GM23248 (cell line): ENCODE measurements around the gene TPRG1L. TPM values are rescaled to one million over a fixed set of nuclear protein-coding genes. Genes with fewer than 3 reads are reported as not detected.

Experiments
- DNase-seq: peaks from one replicate; pipeline ENCODE4 v3.0.0-alpha.2; 2015
- H2AFZ ChIP-seq: fragments of 200-600 bp; sonication (generic); 2 replicates; pipeline ENCODE4 v1.6.1; 2016; ENCODE audit warnings: antibody characterized with exemption
- H3F3A ChIP-seq: fragments of 200-600 bp; sonication (generic); 2 replicates; pipeline ENCODE4 v1.6.1; 2016; ENCODE audit warnings: mild to moderate bottlenecking, antibody characterized with exemption, mixed run types; ENCODE audit not compliant: insufficient read depth
- H3K27ac ChIP-seq: fragments of 200-600 bp; sonication (generic); 2 replicates; pipeline ENCODE4 v1.5.1; 2016; ENCODE audit warnings: mild to moderate bottlenecking
- H3K27me3 ChIP-seq: fragments of 200-600 bp; sonication (generic); replicated peaks from 2 replicates; pipeline ENCODE4 v1.6.1; 2016; ENCODE audit warnings: mild to moderate bottlenecking; ENCODE audit not compliant: insufficient read depth
- H3K36me3 ChIP-seq: fragments of 200-600 bp; sonication (generic); 2 replicates; pipeline ENCODE4 v1.6.1; 2016; ENCODE audit warnings: low read depth, mild to moderate bottlenecking
- H3K4me1 ChIP-seq: fragments of 200-600 bp; sonication (generic); 2 replicates; pipeline ENCODE4 v1.6.1; 2016; ENCODE audit warnings: mild to moderate bottlenecking; ENCODE audit not compliant: insufficient read depth
- H3K4me2 ChIP-seq: fragments of 200-600 bp; sonication (generic); one replicate; pipeline ENCODE4 v1.6.1; 2016; ENCODE audit warnings: mild to moderate bottlenecking; ENCODE audit not compliant: unreplicated experiment
- H3K4me3 ChIP-seq: fragments of 200-600 bp; sonication (generic); 2 replicates; pipeline ENCODE4 v1.5.1; 2016; ENCODE audit warnings: mild to moderate bottlenecking
- H3K79me2 ChIP-seq: fragments of 200-600 bp; sonication (generic); 2 replicates; pipeline ENCODE4 v1.6.1; 2016; ENCODE audit warnings: mild to moderate bottlenecking; ENCODE audit not compliant: insufficient read depth
- H3K9ac ChIP-seq: fragments of 200-600 bp; sonication (generic); 2 replicates; pipeline ENCODE4 v1.6.1; 2016; ENCODE audit warnings: mild to moderate bottlenecking
- H3K9me2 ChIP-seq: fragments of 200-600 bp; sonication (generic); 2 replicates; pipeline ENCODE4 v1.6.1; 2016; ENCODE audit warnings: mixed run types, mild to moderate bottlenecking, moderate library complexity; ENCODE audit not compliant: insufficient read depth
- H3K9me3 ChIP-seq: fragments of 200-600 bp; sonication (generic); one replicate; pipeline ENCODE4 v1.6.1; 2017; ENCODE audit warnings: low read depth
- H4K20me1 ChIP-seq: fragments of 200-600 bp; sonication (generic); 2 replicates; pipeline ENCODE4 v1.6.0; 2016; ENCODE audit not compliant: insufficient read depth
- EZH2 ChIP-seq: fragments of 200-600 bp; sonication (generic); IDR thresholded peaks from 2 replicates; pipeline ENCODE4 v1.6.1; 2018; ENCODE audit warnings: antibody characterized with exemption, mild to moderate bottlenecking; ENCODE audit not compliant: insufficient read depth, poor library complexity, severe bottlenecking
- EZH2phosphoT487 ChIP-seq: fragments of 200-600 bp; sonication (generic); IDR thresholded peaks from 2 replicates; pipeline ENCODE4 v1.6.1; 2018; ENCODE audit warnings: antibody characterized with exemption, moderate library complexity, mild to moderate bottlenecking, low read depth; ENCODE audit not compliant: insufficient read depth
- WGBS, 2 experiments: methylation state at CpG; one replicate each; pipeline ENCODE4 v1.1.6; 2015 to 2017; ENCODE audit warnings: low lambda C conversion rate in 2 of 2, low coverage in 1 of 2; ENCODE audit errors: missing lambda C conversion rate in 2 of 2; 5-methylcytosine and 5-hydroxymethylcytosine counted together
- in situ Hi-C: fragments of 300-500 bp; cut with MboI; formaldehyde crosslinking; loops from 2 replicates; pipeline ENCODE4 v1.15.0; 2020
- polyA plus RNA-seq: library from polyadenylated mRNA; unstranded; fragments of >200 nt; fragmentation: Nextera tagmentation; extraction: Ambion mirVana; gene quantifications from 2 replicates; pipeline ENCODE4 v1.2.1, GENCODE V29; 2016
- total RNA-seq: library from RNA; depleted of rRNA; stranded (reverse); fragments of >200 nt; shearing (Covaris generic); gene quantifications from 2 replicates; pipeline ENCODE4 v1.2.3, GENCODE V29; 2014

Gene TPRG1L
- total and polyA plus RNA-seq, 2 experiments from 2014 or later = 30.7 to 30.9 TPM

DNA sequence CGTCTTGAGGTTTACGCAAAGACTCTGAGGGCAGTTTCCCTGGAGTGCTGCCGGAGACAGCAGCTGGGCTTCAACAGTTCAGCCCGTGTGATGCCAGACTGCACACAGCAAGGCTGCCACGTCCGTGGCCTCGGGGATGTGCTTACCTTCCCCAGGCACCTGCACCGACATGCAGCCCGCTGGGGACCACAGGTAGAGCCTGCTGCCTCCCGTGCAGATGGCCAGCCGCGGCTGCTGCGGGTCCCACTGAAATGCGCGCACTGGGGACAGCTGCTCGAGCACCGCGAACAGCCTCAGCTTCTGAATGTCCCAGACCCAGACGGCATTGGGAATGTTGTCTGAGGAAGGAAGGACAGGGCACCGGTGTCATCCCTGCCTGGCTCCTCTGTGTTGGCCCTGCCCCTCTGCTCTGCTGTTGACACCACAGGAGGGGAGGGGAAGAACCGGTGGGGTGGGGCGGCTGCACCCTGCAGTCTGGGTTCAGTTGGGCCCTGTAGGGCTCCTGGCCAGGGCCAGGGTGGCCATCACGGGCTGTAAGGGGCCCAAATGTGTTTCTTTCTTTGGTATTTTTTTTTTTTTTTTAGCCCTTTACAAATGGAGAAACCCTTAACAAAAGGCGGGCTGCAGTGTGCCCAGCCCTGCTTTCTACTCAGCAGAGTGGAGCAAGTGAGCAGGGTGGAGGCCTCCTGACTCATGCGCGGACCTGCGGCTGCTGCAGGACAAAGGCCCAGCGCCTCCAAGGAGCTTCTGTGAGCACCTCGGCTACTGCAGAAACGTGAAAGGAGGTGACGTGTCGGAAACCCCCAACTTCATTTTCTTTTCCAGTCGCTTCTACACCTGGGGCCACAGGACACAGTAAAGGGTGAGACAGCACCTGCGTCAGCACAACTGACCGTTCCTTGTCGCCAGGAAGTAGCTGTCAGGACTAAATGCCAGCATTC, 6.8 kb downstream of the TPRG1L start:
- Histone ChIP-seq H3K4me3 (no peak overlapping the region), H3K27ac (no peak overlapping the region), H3K27me3 (no peaks in the 10 kb centered on the region), H3K79me2 (no peaks in the 10 kb centered on the region; the same call in 1 of the 2 replicates), H3K9me2 (no peaks in the 10 kb centered on the region), H3K9ac (no peak overlapping the region), H3F3A (no peaks in the 10 kb centered on the region), H4K20me1 (no peaks in the 10 kb centered on the region), H3K36me3 (0 out of 2 replicates have a peak, but pooled peaks cover 4% of the 10 kb centered on the region), H3K9me3 (no peaks in the 10 kb centered on the region), H3K4me2 (no peak overlapping the region), H3K4me1 (no peaks in the 10 kb centered on the region), H2AFZ (no peak overlapping the region)
- DNase-seq = no peak
- TF ChIP-seq EZH2 = no peak
- no peak for TF ChIP-seq EZH2phosphoT487
- in situ Hi-C loops = no loop called here
- WGBS, 2 experiments = 88 to 90% methylated on average over 26 to 36 of the region's 36 CpGs

- Histone ChIP-seq H3K27me3 (no peaks in the 10 kb centered on the region), H3K9ac (no peak overlapping the region), H3K4me3 (no peak overlapping the region), H3K9me3 (no peaks in the 10 kb centered on the region), H3K4me1 (no peaks in the 10 kb centered on the region), H3K79me2 (no peaks in the 10 kb centered on the region), H3F3A (no peaks in the 10 kb centered on the region), H3K36me3 (0 out of 2 replicates have a peak, but pooled peaks cover 2% of the 10 kb centered on the region), H2AFZ (no peak overlapping the region), H3K9me2 (no peaks in the 10 kb centered on the region), H4K20me1 (no peaks in the 10 kb centered on the region), H3K27ac (no peak overlapping the region), H3K4me2 (no peak overlapping the region)
- no peak for DNase-seq
- in situ Hi-C loops = no loop called here
- 93 to 98% methylated on average over 17 of the region's 17 CpGs for WGBS, 2 experiments
- TF ChIP-seq EZH2phosphoT487 (no peak), EZH2 (no peak)
These were observed 7.5 kb downstream of the TPRG1L start for GRCh38 chr1:3632298-3632697.

DNA sequence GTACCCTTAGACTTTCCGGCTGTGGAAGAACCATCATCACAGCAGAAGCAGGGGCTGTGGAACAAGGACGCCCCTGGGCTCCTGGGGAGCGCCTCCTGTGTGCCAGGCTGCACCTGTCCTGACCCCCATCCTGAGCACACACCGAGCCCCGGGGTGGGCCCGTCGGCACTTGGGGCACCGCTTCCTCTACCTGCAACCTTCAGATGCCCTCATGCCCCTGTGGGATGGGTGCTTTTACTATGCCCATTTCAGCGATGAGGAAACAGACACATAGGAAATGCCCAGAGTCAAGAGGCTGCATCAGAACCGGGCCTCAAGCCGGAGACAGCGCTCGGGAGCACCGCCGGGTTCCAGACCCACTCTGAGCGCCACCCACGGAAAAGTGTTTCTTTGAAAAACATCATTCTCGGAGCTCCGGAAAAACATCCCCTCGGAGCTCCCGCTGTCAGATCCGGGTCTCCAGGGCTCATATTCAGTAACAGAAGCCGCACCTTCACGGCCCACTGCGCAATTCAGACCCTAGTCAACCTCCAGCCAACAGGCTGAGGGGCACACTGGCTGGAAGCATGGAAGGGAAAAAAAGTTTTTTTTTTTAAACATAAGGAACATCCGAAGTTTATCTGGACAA, 8.0 kb downstream of the TPRG1L start:
- H3K4me1 ChIP-seq = no peaks in the 10 kb centered on the region
- peaks cover 3% of the 10 kb centered on the region; the same call in 1 of the 2 replicates for H3K36me3 ChIP-seq
- no peaks in the 10 kb centered on the region for H4K20me1 ChIP-seq
- no peak for DNase-seq
- no peaks in the 10 kb centered on the region for H3F3A ChIP-seq
- 93 to 96% methylated on average over 26 of the region's 26 CpGs for whole genome bisulfite sequencing, 2 experiments
- in situ Hi-C loops = no loop called here
- H3K27me3 ChIP-seq = no peaks in the 10 kb centered on the region
- no peak overlapping the region for H2AFZ ChIP-seq
- H3K79me2 ChIP-seq = no peaks in the 10 kb centered on the region
- no peaks in the 10 kb centered on the region for H3K9me2 ChIP-seq
- no peaks in the 10 kb centered on the region for H3K9me3 ChIP-seq
- H3K9ac ChIP-seq = no peak overlapping the region
- H3K4me2 ChIP-seq = no peak overlapping the region
- no peak overlapping the region for H3K27ac ChIP-seq
- H3K4me3 ChIP-seq = no peak overlapping the region
- TF ChIP-seq EZH2 (no peak), EZH2phosphoT487 (no peak)

GRCh38 chr1:3633344-3634058, 8.7 kb downstream of the TPRG1L start:
- in situ Hi-C loops = no loop called here
- H3K4me3 ChIP-seq = no peak overlapping the region
- TF ChIP-seq EZH2phosphoT487 (no peak), EZH2 (no peak)
- DNase-seq = no peak
- no peaks in the 10 kb centered on the region for H3K9me3 ChIP-seq
- H3K36me3 ChIP-seq = peaks cover 4% of the 10 kb centered on the region; the same call in 1 of the 2 replicates
- H3K9me2 ChIP-seq = no peaks in the 10 kb centered on the region
- H2AFZ ChIP-seq = no peak overlapping the region
- H3K27me3 ChIP-seq = no peaks in the 10 kb centered on the region
- H3K4me2 ChIP-seq = no peak overlapping the region
- no peak overlapping the region for H3K27ac ChIP-seq
- no peaks in the 10 kb centered on the region for H3K79me2 ChIP-seq
- 93 to 96% methylated on average over 28 of the region's 28 CpGs for WGBS, 2 experiments
- no peaks in the 10 kb centered on the region for H3K4me1 ChIP-seq
- no peak overlapping the region for H3K9ac ChIP-seq
- no peaks in the 10 kb centered on the region for H4K20me1 ChIP-seq
- H3F3A ChIP-seq = no peaks in the 10 kb centered on the region
